CD4-positive, alpha-beta T cell treated with Interleukin-10 for 1 hour (primary cell): ENCODE measurements around the gene AGPAT3.

Experiments
- DNase-seq: peaks from one replicate; pipeline ENCODE4 v3.0.0-alpha.2; 2020

The AGPAT3 gene

GRCh38 chr21:44005593-44005992 lies 140.6 kb downstream of the AGPAT3 start:
- DNase-seq = no peak

GRCh38 chr21:44006017-44006619 lies 141.1 kb downstream of the AGPAT3 start:
- DNase-seq = no peak

DNA sequence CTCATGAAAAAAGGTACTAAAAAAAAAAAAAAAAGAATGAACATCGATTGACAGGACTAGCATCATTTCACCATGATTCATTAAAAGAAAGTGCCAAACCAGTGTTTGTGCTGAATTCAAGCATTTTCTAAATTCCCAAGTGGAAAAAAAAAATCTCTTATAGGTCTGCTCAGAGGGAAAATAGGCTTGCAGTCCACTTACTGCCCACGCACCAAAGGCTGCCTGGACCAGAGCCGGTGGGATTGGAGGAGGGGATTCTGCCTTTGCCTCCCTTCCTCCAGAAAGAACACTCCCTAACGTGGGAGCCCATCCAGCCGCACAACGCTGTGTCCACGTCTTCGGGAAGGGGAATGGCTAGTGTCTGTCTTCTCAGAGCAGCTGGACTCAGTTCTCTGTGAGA lies 141.6 kb downstream of the AGPAT3 start:
- no peak for DNase-seq

GRCh38 chr21:44010429-44010828 lies 145.4 kb downstream of the AGPAT3 start:
- no peak for DNase-seq

GRCh38 chr21:44011123-44011522 lies 146.1 kb downstream of the AGPAT3 start:
- no peak for DNase-seq

- peak; percentile 81 for DNase-seq
Observed at GRCh38 chr21:44011579-44012473, 146.8 kb downstream of the AGPAT3 start, which contains the start of gene TRAPPC10. Gene TRAPPC10 (plus strand): TSS chr21:44012309. CDS start chr21:44012494, 185 bp downstream.

GRCh38 chr21:44012474-44013379 lies 147.7 kb downstream of the AGPAT3 start:
- DNase-seq = peak; percentile 86

DNA sequence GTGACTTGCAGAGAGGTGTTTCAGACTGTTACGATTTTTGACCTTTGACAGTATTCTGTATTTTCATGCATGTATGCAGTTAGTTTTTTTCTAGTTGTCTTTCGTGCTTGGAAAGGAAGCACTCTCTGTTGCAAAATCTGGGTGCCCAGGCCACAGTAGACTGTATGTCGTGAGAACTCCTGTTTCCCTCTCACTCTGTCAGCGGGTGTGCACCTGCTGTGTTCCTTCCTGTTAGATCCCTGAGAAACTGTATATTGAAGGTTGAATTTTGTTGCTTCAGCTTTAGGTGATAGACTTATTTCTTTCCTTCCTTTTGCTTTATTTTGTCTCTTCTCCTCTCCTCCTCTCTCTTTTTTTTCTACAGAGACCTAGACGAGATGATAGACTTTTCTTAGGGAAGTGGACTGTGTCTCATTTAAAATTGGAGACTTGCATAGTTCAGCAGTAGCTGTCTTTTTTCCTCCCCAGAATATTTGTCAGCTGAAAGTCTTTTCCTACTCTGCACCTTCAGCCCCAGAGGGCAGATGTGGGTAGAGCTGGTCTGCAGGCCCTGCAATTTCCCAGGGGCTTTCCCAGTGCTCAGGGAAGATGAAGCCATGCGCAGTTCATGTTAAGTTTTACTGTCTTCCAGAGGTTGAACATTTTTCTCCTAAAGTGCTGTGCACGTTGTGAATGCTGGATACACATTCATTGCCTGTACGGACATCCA lies 148.5 kb downstream of the AGPAT3 start:
- DNase-seq = peak; percentile 52

DNA sequence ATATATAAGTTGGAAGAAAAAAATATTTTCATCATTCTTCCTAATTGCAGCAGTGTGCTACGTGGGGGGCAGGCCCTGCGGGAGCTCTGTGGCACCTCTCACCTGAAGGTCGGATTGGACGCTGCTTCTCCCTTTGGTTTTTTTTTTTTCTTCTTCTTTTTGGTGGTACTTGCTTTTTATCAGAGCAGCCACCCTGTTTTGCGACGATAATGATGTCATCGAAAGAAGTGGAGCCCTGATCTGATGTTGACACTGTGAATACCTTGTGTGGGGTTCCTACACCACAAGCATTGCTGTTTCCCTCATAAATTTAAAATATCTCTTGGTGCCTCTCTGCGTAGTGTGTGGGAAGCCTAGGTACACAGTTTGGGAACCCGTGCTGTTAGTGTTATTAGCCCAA lies 152.6 kb downstream of the AGPAT3 start:
- no peak for DNase-seq

DNA sequence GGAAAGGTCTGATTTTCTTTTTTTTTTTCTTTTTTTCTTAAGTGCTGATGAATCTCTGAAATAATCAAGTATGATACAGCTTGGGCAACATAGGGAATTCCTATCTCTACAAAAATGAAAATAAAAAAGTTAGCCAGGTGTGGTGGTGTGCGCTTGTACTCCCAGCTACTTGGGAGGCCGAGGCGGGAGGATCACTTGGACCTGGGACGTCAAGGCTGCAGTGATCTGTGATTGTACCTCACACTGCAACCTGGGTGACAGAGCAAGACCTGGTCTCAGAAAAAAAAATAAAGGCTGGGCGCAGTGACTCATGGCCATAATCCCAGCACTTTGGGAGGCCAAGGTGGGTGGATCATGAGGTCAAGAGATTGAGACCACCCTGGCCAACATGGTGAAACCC lies 153.1 kb downstream of the AGPAT3 start:
- DNase-seq = no peak

DNA sequence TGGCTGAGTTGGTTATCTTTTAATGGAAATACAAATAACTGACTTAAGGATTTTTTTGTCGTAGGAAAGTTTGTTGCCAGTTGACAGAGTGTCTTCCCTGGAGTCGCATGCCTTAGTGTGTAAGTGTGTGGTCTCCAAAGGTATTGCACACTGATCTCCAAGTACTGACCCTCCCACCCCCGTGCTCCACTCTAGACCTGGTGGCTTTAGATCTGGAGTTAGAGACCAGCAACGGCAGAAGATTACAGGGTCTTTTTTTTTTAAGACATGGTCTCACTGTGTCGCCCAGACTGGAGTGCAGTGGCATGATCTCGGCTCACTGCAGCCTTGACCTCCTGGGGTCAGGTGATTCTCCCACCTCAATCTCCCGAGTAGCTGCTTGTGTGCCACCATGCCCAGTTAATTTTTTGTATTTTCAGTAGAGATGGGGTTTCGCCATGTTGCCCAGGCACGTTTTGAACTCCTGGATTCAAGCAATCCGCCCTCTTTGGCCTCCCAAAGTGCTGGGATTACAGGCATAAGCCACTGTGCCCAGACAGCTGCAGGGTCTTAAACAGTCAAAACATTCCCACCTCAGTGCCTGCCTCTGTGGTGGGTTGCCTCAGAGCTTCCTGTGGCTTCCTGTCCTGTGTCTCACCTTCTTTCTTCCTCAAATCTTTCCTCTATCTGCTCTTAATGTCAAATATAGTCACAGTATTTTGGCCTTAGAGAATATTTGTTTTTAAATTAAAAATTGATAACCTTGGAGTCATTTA lies 154.0 kb downstream of the AGPAT3 start:
- no peak for DNase-seq

DNA sequence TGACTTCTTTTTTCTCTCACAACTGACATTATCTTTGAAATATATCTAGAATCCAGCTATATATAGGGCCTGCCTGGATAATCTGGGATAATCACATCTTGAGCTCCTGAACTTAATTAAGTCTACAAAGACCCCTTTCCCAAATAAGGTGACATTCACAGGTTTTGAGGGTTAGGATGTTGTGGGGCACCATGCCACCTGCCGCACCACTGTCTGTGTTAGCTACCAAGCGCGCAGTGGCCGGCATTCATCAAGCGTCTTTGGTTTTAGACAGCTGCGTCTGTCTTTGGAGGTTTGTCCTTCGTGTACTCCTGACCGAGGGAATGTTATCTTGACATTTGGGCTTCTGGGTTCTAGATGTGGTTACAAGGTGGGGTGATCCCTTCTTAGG lies 154.5 kb downstream of the AGPAT3 start:
- no peak for DNase-seq

DNA sequence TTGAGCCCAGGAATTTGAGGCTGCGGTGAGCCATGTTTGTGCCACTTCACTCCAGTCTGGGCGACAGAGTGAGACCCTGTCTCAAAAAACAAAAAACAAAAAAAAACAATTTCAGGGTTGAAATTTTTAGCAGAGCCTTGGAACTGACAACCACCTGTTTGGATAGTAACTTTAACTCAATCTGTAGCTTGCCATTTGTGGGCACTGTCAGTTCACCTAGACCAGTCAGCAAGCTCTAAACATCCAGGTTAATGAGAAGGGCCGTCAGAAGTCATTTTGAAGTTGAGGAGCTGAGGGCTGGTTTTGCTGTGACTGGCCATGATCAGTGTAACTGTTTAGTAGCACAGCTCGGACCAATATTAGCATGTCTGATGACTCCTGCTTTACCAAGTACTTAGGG lies 155.5 kb downstream of the AGPAT3 start:
- no peak for DNase-seq

GRCh38 chr21:44021064-44021463 lies 156.0 kb downstream of the AGPAT3 start:
- no peak for DNase-seq

- DNase-seq = no peak
Observed at GRCh38 chr21:44024257-44024656, 159.2 kb downstream of the AGPAT3 start.

GRCh38 chr21:44024887-44025353 lies 159.9 kb downstream of the AGPAT3 start:
- no peak for DNase-seq

GRCh38 chr21:44027607-44028286 lies 162.7 kb downstream of the AGPAT3 start:
- DNase-seq = no peak

GRCh38 chr21:44028287-44028659 lies 163.2 kb downstream of the AGPAT3 start:
- DNase-seq = no peak

DNA sequence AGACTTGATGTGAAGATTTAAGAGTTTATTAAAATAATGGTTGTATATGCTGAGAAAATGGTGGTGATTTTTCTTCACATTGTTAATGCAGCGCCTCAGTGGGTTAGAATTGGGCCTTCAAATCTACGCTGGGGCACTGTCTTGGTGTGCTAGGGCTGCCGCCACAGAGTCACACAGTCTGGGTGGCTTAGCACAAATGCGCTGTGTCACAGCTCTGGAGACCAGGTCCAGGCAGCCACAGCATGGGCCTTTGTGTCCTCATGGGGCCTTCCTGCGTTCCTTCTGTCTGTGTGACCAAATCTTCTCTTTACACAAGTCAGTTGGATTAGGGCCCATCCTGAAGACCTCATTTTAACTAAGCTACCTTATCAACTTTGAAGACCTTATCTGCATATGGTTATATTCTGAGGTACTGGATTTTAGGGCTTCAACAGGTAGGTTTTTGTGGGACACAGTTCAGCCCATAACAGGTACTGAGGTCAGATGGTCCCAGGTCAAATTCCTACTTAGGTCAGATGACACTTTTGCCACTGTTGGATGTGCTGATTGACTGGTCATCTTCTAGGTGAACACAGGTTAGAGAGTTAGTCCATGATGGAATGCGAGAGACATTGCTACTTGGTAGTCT lies 164.6 kb downstream of the AGPAT3 start:
- no peak for DNase-seq

GRCh38 chr21:44035244-44035643 lies 170.2 kb downstream of the AGPAT3 start:
- DNase-seq = no peak
